SK-N-SH (cell line): ENCODE data around the gene MIOX. TPM values are rescaled to one million over a fixed set of nuclear protein-coding genes. Genes with fewer than 3 reads are reported as not detected.

Source experiments
- CTCF ChIA-PET: fragments of 300-600, 350-600 bp; formaldehyde crosslinking; extraction: SDS; loops from one replicate; lab custom pipeline; 2021; lab: Yijun Ruan, JAX
- POLR2A ChIA-PET: fragments of 350-600 bp; sonication (Branson Sonifier 250); formaldehyde crosslinking; extraction: SDS; loops from one replicate; lab custom pipeline; 2020; ENCODE audit warnings: antibody characterized with exemption, inconsistent platforms; lab: Yijun Ruan, JAX
- DNase-seq: peaks from one replicate; pipeline ENCODE4 v3.0.0; 2012
- H2AFZ ChIP-seq: fragments of 200-600 bp; sonication (generic); 2 replicates; pipeline ENCODE4 v1.8.1; 2016; ENCODE audit warnings: antibody characterized with exemption, mild to moderate bottlenecking, low read depth
- H3F3A ChIP-seq: fragments of 200-600 bp; sonication (generic); replicated peaks from 2 replicates; pipeline ENCODE3; 2016; ENCODE audit warnings: antibody characterized with exemption, mild to moderate bottlenecking; ENCODE audit not compliant: insufficient read depth
- H3K27ac ChIP-seq, 2 experiments: fragments of 200-500 bp in 1 of 2; fragments of 200-600 bp in 1 of 2; sonication (Bioruptor generic) in 1 of 2; sonication (generic), shearing (Covaris generic) in 1 of 2; 2 replicates each; pipeline versions ENCODE4 v1.5.1 to v1.6.1; 2014 to 2016; ENCODE audit warnings: low read depth in 2 of 2, inconsistent platforms in 1 of 2, low read length in 1 of 2, mild to moderate bottlenecking in 1 of 2, mixed read lengths in 1 of 2
- H3K27me3 ChIP-seq: fragments of 200-600 bp; sonication (generic), shearing (Covaris generic); 2 replicates; pipeline ENCODE4 v1.6.1; 2016; ENCODE audit warnings: mixed run types; ENCODE audit not compliant: insufficient read depth
- H3K36me3 ChIP-seq, 2 experiments: fragments of 200-500 bp in 1 of 2; fragments of 200-600 bp in 1 of 2; sonication (Bioruptor generic) in 1 of 2; sonication (generic) in 1 of 2; replicated peaks in 1 of 2; 2 replicates each; pipeline versions ENCODE3 to v1.5.1; 2014 to 2016; ENCODE audit warnings: low read length in 1 of 2, mild to moderate bottlenecking in 1 of 2; ENCODE audit not compliant: insufficient read depth in 2 of 2, control insufficient read depth in 1 of 2
- H3K4me1 ChIP-seq, 2 experiments: fragments of 200-500 bp in 1 of 2; fragments of 200-600 bp in 1 of 2; sonication (Bioruptor generic) in 1 of 2; sonication (generic), shearing (Covaris generic) in 1 of 2; 2 replicates each; pipeline versions ENCODE4 v1.5.1 to v1.6.1; 2014 to 2016; ENCODE audit warnings: low read depth in 1 of 2, low read length in 1 of 2, mixed run types in 1 of 2; ENCODE audit not compliant: insufficient read depth in 2 of 2, control insufficient read depth in 1 of 2
- H3K4me2 ChIP-seq: fragments of 200-600 bp; sonication (generic), shearing (Covaris generic); 2 replicates; pipeline ENCODE4 v1.6.1; 2017; ENCODE audit warnings: mixed run types
- H3K4me3 ChIP-seq, 2 experiments: fragments of 200-500 bp in 1 of 2; fragments of 200-600 bp in 1 of 2; sonication (Bioruptor generic) in 1 of 2; sonication (generic), shearing (Covaris generic) in 1 of 2; 2 replicates each; pipeline versions ENCODE4 v1.5.1 to v1.8.1; 2014 to 2016; ENCODE audit warnings: low read depth in 2 of 2, inconsistent platforms in 1 of 2, low read length in 1 of 2, mild to moderate bottlenecking in 1 of 2, mixed read lengths in 1 of 2, moderate library complexity in 1 of 2
- H3K79me2 ChIP-seq: fragments of 200-600 bp; sonication (generic); 2 replicates; pipeline ENCODE4 v1.8.1; 2017; ENCODE audit warnings: mild to moderate bottlenecking; ENCODE audit not compliant: insufficient read depth
- H3K9ac ChIP-seq: fragments of 200-600 bp; sonication (generic); 2 replicates; pipeline ENCODE4 v1.6.1; 2017; ENCODE audit warnings: mixed run types
- H3K9me2 ChIP-seq: fragments of 200-600 bp; sonication (generic); 2 replicates; pipeline ENCODE4 v1.6.1; 2017; ENCODE audit warnings: mixed run types
- H3K9me3 ChIP-seq: fragments of 200-600 bp; sonication (generic); 2 replicates; pipeline ENCODE4 v1.6.1; 2017; ENCODE audit warnings: mixed run types, mild to moderate bottlenecking, moderate library complexity
- H4K20me1 ChIP-seq: fragments of 200-600 bp; sonication (generic); 2 replicates; pipeline ENCODE4 v1.6.1; 2017; ENCODE audit warnings: mild to moderate bottlenecking, mixed run types; ENCODE audit not compliant: insufficient read depth
- ELF1 ChIP-seq: IDR thresholded peaks from 2 replicates; pipeline ENCODE4 v1.4.0; 2012
- EZH2phosphoT487 ChIP-seq: fragments of 200-600 bp; sonication (generic); IDR thresholded peaks from 2 replicates; pipeline ENCODE4 v1.6.1; 2017; ENCODE audit warnings: low read depth, mixed run types, mild to moderate bottlenecking, antibody characterized with exemption, moderate library complexity, borderline replicate concordance
- FOXJ3 ChIP-seq: sonication (generic); formaldehyde crosslinking; IDR thresholded peaks from 2 replicates; pipeline ENCODE4 v1.5.1; 2020; ENCODE audit warnings: mild to moderate bottlenecking, missing genetic modification reagents
- MEF2A ChIP-seq: IDR thresholded peaks from 2 replicates; pipeline ENCODE4 v1.4.0; 2012; ENCODE audit warnings: low read depth, borderline replicate concordance
- MXI1 ChIP-seq: IDR thresholded peaks from 2 replicates; pipeline ENCODE4 v1.6.1; 2012; ENCODE audit warnings: mild to moderate bottlenecking, low read depth, low read length, improper control_type of control experiment
- POLR2AphosphoS5 ChIP-seq: IDR thresholded peaks from 2 replicates; pipeline ENCODE4 v1.6.1; 2012; ENCODE audit warnings: low read depth, low read length
- RAD21 ChIP-seq: IDR thresholded peaks from 2 replicates; pipeline ENCODE4 v1.6.1; 2012; ENCODE audit warnings: mild to moderate bottlenecking, low read length
- SIN3A ChIP-seq: IDR thresholded peaks from 2 replicates; pipeline ENCODE4 v1.6.1; 2012; ENCODE audit warnings: low read depth, mild to moderate bottlenecking, low read length, moderate library complexity, borderline replicate concordance
- SMC3 ChIP-seq: IDR thresholded peaks from 2 replicates; pipeline ENCODE4 v1.6.1; 2012; ENCODE audit warnings: low read depth, low read length, improper control_type of control experiment
- TCF12 ChIP-seq: IDR thresholded peaks from 2 replicates; pipeline ENCODE4 v1.4.0; 2012
- TEAD4 ChIP-seq: IDR thresholded peaks from 2 replicates; pipeline ENCODE4 v1.4.0; 2012; ENCODE audit warnings: mild to moderate bottlenecking, borderline replicate concordance; ENCODE audit not compliant: insufficient read depth
- YY1 ChIP-seq: IDR thresholded peaks from 2 replicates; pipeline ENCODE4 v1.4.0; 2012; ENCODE audit warnings: low read depth, mild to moderate bottlenecking
- WGBS: methylation state at CpG from one replicate; pipeline ENCODE4 v1.1.6; 2017; ENCODE audit warnings: low lambda C conversion rate; 5-methylcytosine and 5-hydroxymethylcytosine counted together
- polyA plus RNA-seq, 3 experiments: library from polyadenylated mRNA; depleted of rRNA; stranded (reverse); fragments of >200 nt; gene quantifications; 2 replicates each; pipeline ENCODE4 v1.2.3, GENCODE V29; 2012
- TF ChIP-seq, protein P1 (sequence below): fragments of 150-350 bp; IDR thresholded peaks from 2 replicates; pipeline ENCODE4 v1.6.1; 2017; ENCODE audit warnings: antibody characterized with exemption, low read length, low read depth, borderline replicate concordance
- TF ChIP-seq, protein P2 (sequence below): IDR thresholded peaks from 2 replicates; pipeline ENCODE4; 2012
- TF ChIP-seq, protein P3 (sequence below): fragments of 150-350 bp; IDR thresholded peaks from 2 replicates; pipeline ENCODE4 v1.6.1; 2016; ENCODE audit warnings: mild to moderate bottlenecking, low read depth, low read length
- TF ChIP-seq, protein P4 (sequence below): IDR thresholded peaks from 2 replicates; pipeline ENCODE4 v1.4.0; 2012; ENCODE audit warnings: low read depth, borderline replicate concordance

MIOX gene
- polyA plus RNA-seq, 1 of the 3 experiments (the other 2 are of a cell fraction), result 0.05 TPM

DNA sequence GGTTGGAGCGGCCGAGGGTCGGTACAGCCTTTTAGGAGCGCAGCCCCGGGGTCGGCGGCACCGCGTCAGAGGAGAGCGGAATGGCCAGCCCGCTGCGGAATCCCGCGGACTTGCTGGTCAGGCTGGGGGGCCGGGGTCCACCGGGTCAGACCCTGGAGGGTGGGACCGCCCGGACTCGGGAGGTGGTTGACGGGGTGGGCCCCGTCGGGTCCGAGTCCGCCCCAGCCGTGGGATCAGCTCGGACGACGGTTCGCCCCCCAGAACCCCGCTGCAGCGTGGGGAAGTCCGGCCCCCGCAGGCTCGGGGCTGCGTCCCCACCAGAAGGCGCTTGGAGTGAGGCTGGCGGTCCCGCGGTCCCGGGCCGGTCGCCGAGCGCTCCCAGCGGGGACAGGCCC is 5.6 kb upstream of the MIOX start:
- H3K4me3 ChIP-seq, result peak overlapping the region; percentile 44 to 48; a peak in 3 of 4 replicates
- H2AFZ ChIP-seq, result no peak overlapping the region

DNA sequence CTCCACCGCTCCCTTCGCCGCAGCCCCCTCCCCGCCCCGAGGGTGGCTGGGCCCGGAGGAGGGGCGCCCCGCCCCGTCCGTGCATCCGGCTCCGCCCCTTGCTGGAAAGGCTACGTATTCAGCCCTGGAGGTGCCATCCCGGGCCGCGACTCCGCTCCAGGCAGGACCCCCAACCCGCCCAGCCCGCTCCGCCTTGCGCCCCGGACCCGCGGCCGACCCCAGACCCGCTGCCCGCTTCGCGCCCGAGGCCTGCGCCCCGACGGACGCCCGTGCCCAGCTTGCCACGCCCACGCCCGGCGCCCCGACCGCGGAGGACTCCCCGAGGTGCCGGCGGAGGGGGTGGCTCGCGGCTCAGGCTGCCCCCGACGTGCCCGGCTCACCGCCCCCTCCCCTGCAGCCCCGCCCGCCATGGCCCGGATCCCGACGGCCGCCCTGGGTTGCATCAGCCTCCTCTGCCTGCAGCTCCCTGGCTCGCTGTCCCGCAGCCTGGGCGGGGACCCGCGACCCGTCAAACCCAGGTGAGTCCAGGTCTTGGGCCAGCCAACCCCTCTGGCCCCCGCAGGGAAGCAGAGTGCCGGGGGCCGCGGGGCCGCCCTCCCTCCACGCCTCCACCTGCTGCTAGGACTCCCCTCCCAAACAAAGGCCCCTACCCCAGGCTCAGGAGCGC is 5.1 kb upstream of the MIOX start, which contains the start of gene ADM2:
TSS of gene ADM2 (plus strand) at position 104 of the 667 bp plus-strand sequence. CDS start at position 409, 305 bp downstream.
- no peaks in the 10 kb centered on the region for H3F3A ChIP-seq
- TF ChIP-seq SMC3, result no peak
- no peak for TF ChIP-seq RAD21
- TF ChIP-seq ELF1, result no peak
- TF ChIP-seq, protein P1, sequence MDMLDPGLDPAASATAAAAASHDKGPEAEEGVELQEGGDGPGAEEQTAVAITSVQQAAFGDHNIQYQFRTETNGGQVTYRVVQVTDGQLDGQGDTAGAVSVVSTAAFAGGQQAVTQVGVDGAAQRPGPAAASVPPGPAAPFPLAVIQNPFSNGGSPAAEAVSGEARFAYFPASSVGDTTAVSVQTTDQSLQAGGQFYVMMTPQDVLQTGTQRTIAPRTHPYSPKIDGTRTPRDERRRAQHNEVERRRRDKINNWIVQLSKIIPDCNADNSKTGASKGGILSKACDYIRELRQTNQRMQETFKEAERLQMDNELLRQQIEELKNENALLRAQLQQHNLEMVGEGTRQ, result no peak
- TF ChIP-seq, protein P2, sequence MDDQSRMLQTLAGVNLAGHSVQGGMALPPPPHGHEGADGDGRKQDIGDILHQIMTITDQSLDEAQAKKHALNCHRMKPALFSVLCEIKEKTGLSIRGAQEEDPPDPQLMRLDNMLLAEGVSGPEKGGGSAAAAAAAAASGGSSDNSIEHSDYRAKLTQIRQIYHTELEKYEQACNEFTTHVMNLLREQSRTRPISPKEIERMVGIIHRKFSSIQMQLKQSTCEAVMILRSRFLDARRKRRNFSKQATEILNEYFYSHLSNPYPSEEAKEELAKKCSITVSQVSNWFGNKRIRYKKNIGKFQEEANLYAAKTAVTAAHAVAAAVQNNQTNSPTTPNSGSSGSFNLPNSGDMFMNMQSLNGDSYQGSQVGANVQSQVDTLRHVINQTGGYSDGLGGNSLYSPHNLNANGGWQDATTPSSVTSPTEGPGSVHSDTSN, result no peak
- TF ChIP-seq EZH2phosphoT487, result no peak
- no peak for TF ChIP-seq TEAD4
- TF ChIP-seq SIN3A, result no peak
- TF ChIP-seq POLR2AphosphoS5, result no peak
- TF ChIP-seq FOXJ3, result no peak
- TF ChIP-seq, protein P3, sequence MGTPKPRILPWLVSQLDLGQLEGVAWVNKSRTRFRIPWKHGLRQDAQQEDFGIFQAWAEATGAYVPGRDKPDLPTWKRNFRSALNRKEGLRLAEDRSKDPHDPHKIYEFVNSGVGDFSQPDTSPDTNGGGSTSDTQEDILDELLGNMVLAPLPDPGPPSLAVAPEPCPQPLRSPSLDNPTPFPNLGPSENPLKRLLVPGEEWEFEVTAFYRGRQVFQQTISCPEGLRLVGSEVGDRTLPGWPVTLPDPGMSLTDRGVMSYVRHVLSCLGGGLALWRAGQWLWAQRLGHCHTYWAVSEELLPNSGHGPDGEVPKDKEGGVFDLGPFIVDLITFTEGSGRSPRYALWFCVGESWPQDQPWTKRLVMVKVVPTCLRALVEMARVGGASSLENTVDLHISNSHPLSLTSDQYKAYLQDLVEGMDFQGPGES, result no peak
- TF ChIP-seq MXI1, result no peak
- no peak for TF ChIP-seq TCF12

More for the DNA sequence above, 5.6 kb upstream of the MIOX start:
- Histone ChIP-seq H3K4me2 (peak overlapping the region; percentile 37; the same call in 1 of the 2 replicates), H3K4me1 (peaks cover 0 to 2% of the 10 kb centered on the region in 2 experiments; a peak in 1 of 4 replicates), H3K9ac (no peak overlapping the region), H3K79me2 (no peaks in the 10 kb centered on the region), H3K9me2 (no peaks in the 10 kb centered on the region), H3K27ac (no peak overlapping the region), H3K27me3 (peaks cover 10% of the 10 kb centered on the region; the same call in 1 of the 2 replicates), H3K9me3 (no peaks in the 10 kb centered on the region), H3F3A (no peaks in the 10 kb centered on the region)
- CTCF ChIA-PET, result interaction anchor here (1.0 to 1.4 kb wide), 2 partner anchors 10 to 17 kb away, joined by 3 read pairs; no protein-coding TSS in a partner anchor
- POLR2A ChIA-PET, result interaction anchor here (1.8 kb wide), 1 partner anchor 45 kb away, joined by 5 read pairs; the partner anchor contains the start of gene SCO2
- TF ChIP-seq, protein P4, sequence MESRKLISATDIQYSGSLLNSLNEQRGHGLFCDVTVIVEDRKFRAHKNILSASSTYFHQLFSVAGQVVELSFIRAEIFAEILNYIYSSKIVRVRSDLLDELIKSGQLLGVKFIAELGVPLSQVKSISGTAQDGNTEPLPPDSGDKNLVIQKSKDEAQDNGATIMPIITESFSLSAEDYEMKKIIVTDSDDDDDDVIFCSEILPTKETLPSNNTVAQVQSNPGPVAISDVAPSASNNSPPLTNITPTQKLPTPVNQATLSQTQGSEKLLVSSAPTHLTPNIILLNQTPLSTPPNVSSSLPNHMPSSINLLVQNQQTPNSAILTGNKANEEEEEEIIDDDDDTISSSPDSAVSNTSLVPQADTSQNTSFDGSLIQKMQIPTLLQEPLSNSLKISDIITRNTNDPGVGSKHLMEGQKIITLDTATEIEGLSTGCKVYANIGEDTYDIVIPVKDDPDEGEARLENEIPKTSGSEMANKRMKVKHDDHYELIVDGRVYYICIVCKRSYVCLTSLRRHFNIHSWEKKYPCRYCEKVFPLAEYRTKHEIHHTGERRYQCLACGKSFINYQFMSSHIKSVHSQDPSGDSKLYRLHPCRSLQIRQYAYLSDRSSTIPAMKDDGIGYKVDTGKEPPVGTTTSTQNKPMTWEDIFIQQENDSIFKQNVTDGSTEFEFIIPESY, result no peak
- TF ChIP-seq MEF2A (no peak), RAD21 (no peak), POLR2AphosphoS5 (no peak), YY1 (no peak), SIN3A (no peak)
- TF ChIP-seq, protein P3, result no peak
- TF ChIP-seq, all 33 proteins: peak for 0
- no CpG with 5 or more reads among the region's 45 CpGs for WGBS
- H4K20me1 ChIP-seq, result no peaks in the 10 kb centered on the region
- H3K36me3 ChIP-seq, result no peaks in the 10 kb centered on the region
- no peak for DNase-seq

More for the DNA sequence above, 5.1 kb upstream of the MIOX start, which contains the start of gene ADM2:
- Histone ChIP-seq H3K27me3 (peaks cover 10% of the 10 kb centered on the region; the same call in 1 of the 2 replicates), H3K4me1 (peaks cover 0 to 2% of the 10 kb centered on the region in 2 experiments; a peak in 1 of 4 replicates), H3K36me3 (no peaks in the 10 kb centered on the region), H3K4me2 (peak within 1 kb of the TSS; percentile 55), H4K20me1 (no peaks in the 10 kb centered on the region), H3K79me2 (no peaks in the 10 kb centered on the region), H3K27ac (no peak within 1 kb of the TSS), H3K9me2 (no peaks in the 10 kb centered on the region), H3K9ac (no peak within 1 kb of the TSS), H3K4me3 (peak within 1 kb of the TSS; percentile 44 to 48), H3K9me3 (no peaks in the 10 kb centered on the region), H2AFZ (no peak within 1 kb of the TSS)
- CTCF ChIA-PET, result interaction anchor here (0.6 to 1.0 kb wide), 2 partner anchors 10 to 146 kb away, joined by 3 read pairs; no protein-coding TSS in a partner anchor
- POLR2A ChIA-PET, result interaction anchor here (1.8 kb wide), 1 partner anchor 44 kb away, joined by 5 read pairs; the partner anchor contains the start of gene SCO2
- peak; percentile 91 for DNase-seq
- 56% methylated on average over 15 of the region's 70 CpGs for WGBS
